NCI-H345 (cell line): ENCODE results near the gene KBTBD4.
"Not testable (repeated sequence)": the region's sequence is repeated elsewhere in the genome, so short reads cannot be mapped to it uniquely, and the experiment has no call there.

Experiments
- DNase-seq: peaks from one replicate; lab custom pipeline; 2025; lab: John Stamatoyannopoulos, UW

Gene KBTBD4

DNA sequence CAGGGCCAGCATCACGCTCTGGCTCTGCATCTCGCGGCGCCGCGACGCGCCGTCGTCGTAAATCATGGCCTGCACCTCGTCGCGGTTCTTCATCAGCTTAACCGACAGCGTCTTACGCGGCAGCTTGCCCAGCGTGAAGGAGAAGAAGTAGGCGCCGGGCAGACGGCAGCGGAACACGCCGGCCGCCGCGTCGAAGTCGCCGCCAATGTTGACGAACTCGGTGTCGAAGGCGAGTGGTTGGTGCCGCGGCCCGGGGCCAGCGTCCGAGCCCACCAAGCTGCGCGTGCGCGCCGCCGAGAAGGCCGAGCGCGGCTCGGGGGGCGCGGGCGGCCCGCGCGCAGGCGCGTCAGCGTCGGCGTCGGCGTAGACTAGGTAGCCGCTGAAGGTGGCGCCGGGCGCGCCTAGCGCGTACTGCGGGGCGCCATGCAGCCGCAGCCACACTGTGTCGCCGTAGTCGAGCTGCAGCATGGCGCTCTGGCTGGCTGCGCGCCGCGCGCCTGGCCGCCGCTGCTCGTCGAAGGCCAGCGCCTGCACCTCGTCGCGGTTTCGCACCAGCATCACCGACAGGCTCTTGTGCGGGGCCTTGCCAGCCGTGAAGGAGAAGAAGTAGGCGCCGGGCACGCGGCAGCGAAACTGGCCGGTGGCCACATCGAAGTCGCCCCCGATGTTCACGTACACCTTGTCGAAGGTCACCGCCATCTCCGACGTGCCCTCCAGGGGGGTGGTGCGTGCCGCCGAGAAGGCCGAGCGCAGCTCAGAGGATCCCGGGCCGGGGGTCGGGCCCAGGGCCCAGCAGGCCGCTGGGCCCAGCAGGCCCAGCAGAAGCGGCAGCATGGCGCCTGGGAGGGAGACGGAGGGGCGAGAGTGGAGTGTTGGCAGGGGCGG lies 11.4 kb upstream of the KBTBD4 start:
- no peak for DNase-seq

DNA sequence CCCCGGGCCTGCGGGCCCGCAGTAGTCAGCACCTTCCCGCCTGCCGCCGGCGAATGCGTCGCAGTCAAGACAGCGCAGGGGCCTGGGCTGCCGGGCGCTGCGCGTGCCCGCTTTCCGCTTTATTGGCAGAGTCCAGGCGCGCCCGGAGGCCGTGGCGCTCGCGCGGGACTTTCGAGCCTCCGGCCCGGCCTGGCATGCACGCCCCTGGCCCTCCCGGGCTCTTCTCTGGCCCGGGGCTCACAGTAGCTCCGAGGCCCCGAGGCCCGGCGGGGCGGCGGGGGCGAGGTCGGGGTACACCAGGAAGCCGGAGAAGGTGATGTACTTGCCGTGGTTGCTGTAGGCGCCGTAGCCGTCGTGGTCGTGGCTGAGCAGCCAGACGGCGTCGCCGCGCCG lies 10.8 kb upstream of the KBTBD4 start:
- no peak for DNase-seq

- no peak for DNase-seq
Measured at GRCh38 chr11:47589118-47589517, 10.3 kb upstream of the KBTBD4 start.

DNA sequence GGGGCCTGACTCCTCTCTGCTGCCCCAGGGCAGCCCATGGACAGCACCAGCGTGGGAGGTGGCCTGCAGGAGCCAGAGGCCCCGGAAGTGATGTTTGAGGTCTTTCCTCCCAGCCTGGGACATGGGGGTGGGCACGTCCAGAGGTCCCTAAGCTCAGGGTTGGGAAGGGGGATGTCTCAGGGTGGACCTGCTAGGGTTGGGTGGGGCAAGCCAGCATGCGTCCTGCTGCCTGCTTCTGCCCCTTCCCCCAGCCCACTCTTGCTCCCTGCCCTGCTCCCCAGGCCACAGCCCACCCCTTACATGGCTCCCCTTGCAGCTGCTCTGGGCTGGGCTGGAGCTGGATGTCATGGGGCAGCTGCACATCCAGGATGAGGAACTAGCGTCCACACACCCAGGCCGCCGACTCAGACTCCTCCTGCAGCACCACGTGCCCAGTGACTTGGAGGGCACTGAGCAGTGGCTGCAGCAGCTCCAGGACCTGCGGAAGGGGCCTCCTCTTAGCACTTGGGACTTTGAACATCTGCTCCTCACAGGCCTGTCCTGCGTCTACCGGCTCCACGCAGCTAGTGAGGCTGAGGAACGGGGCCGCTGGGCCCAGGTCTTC lies 9.1 kb upstream of the KBTBD4 start:
- DNase-seq = no peak

- DNase-seq = no peak
Measured at GRCh38 chr11:47587039-47587716, 8.4 kb upstream of the KBTBD4 start.

- no peak for DNase-seq
Measured at GRCh38 chr11:47586098-47586855, 7.5 kb upstream of the KBTBD4 start, which contains the start of gene FAM180B. FAM180B (plus strand) TSS chr11:47586678; CDS start chr11:47586769, 91 bp downstream.

DNA sequence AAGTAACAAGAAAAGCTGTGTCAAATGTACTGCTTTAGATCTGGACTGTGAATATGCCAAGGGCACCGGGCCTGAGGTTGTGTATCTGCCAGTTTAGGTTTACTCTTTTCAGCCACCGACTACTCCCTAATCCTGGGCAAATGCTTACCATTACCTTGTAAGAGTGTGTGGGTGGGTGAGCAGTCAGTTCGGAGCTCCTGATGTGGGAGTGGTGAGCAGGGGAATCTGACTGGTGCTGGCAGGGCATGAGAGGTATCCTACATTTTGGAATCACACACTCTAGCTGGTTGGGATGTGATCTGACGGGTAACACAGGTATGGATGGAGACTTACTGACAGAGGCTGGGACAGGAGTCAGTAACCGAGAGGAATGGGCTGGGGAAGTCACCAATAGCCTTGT lies 5.1 kb upstream of the KBTBD4 start:
- no peak for DNase-seq

DNA sequence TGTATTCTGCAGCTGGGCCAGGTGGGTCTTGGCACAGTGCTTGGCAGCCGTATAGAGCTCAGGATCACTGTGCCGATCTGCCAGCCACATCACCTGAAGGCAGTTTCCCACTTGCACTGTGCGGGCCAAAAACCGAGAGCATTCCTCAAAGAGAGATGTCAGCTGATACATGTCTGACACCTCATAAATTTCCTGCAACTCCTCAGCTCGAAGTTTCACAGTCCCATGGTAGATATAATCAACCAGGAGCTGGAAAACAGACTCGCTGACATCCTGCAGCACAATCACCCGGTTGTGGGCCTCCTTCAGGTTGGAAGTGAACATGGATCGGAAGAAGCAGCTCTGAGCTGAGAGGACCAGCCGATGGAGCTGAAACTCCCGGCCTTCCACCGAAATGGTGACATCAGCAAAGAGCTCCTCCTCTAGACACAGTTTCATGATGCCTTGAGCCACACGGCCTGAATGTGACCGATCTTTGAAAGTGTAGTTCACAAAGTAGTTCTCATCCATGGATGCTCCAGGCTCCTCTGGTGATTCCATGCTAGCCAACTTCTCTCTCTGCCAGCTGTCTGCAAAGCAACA lies 1.2 kb downstream of the KBTBD4 start:
- DNase-seq = no peak

DNA sequence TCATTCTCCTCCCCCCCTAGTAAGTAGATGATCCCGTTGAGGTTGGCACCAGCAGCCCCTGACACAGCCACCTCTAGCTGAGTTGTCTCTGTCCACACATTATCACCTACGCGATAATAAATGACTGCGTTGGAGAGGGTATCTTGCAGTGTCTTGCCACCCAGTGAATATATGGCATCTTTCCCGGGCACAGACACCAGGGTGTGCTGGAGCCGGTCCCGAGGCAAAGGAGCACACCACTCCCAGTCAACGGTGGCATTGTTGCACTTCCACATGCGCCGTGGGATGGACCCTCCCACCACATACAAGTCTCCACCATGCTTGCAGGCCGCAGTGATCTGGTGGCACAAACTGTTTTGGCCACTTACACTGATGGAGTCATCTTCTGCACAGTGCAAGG lies 5.4 kb downstream of the KBTBD4 start:
- DNase-seq = no peak

DNA sequence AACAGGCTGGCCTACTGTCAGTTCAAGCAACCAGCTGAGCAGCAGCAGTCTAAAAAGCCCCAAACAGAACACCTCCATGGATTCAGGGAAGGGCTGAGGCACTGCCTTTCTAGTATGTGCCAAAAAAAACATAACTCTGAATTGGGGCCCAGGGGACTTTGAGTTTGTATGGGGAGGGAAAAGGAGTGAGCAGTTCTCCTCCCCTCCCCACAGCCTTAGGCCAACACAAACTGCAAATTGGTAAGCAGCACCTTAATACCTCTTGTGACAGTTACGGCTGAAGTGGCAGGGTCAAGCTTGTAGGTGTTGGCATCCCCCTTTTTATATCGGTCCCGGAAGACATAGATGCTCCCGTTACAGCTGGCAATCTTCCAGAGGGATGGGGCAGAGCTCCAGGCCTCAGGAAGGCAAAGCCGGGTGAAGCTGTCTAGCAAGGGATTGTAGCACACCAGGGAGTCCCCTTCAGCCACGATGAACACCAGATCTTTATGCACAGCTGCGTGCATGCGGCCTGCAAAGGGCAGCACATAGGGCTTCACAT lies 6.0 kb downstream of the KBTBD4 start:
- DNase-seq = peak; percentile 27

DNA sequence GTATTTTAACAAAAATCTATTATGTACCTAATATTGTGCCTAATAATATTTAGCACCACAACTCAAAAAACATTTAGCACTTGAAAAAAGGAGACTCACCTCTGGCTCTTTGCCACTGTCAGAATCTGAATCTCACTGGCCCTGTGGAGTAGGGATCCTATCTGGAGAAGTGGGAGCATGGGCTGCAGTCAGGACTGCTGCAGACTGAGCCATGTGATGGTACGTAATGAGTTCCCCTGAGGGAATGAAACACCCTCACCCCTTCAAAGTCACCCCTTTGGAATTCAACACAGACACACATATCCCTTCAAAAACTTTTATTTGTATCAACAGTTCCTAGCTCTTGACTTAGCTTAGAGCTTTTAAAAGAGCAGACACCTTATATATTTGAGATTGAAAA lies 6.9 kb downstream of the KBTBD4 start:
- DNase-seq = no peak

- DNase-seq = no peak
Measured at GRCh38 chr11:47571357-47571729, 7.4 kb downstream of the KBTBD4 start.

DNA sequence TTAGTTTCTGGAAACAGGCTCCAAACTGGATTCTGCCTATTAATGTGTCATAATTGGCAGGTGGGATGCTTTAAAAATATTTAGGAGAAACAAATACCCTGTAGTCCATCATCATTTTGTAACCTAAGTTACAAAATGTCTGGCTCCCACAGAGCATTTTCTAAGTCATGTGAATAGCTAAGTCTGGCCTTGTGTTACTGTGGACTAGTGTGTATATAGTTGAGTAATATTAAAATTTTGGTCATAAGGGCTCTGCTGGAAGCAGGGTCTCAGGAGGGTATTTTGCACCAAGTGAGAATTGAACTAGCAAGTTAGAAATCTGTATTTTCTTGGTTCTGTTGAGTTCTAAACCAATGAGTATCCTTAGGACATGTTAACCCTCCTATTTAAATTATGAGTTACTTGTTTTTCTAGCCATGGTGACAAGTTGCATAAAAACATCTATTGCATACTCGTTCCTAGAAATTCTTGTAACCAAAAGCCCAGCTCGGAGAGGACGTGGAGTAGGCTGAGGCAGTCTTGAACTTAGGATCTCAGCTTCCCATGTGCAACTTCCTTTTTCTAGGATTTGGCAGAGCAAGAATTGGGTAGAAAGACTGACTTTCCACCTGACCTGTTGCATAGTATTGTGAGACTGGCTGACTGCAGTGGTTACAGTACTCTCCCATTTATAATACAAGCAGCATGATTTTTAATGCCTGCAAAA lies 8.0 kb downstream of the KBTBD4 start:
- DNase-seq = no peak

DNA sequence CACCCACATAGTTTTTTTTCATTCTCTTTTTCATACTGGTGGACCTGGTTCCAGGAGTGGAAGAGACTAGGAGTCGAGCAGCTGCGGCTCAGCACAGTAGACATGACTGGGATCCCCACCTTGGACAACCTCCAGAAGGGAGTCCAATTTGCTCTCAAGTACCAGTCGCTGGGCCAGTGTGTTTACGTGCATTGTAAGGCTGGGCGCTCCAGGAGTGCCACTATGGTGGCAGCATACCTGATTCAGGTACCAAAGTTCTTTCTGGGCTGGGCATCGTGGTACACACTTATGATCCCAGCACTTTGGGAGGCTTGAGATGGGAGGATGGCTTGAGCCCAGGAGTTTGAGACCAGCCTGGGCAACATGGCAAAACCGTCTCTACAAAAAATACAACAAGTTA lies 9.1 kb downstream of the KBTBD4 start:
- DNase-seq = no peak

DNA sequence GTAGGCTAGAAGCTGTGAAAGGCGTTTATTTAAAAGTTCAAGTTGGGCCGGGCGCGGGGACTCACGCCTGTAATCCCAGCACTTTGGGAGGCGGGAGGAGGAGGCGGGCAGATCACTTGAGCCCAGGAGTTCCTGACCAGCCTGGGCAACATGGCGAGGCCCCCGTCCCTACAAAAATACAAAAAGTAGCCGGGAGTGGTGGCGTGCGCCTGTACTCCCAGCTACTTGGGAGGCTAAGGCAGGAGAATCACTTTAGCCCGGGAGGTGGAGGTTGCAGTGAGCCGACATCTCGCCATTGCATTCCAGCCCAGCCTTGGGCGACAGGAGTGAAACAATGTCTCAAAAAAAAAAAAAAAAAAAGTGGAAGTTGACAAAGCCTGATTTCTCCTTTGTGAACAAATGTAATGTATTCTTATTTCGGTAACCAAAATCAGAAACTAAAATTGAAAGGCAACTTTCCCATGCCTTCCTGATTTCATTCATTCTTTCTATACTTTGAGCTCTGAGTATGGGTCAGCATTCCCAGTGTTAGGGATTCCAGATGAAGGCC lies 12.5 kb downstream of the KBTBD4 start:
- no peak for DNase-seq

DNA sequence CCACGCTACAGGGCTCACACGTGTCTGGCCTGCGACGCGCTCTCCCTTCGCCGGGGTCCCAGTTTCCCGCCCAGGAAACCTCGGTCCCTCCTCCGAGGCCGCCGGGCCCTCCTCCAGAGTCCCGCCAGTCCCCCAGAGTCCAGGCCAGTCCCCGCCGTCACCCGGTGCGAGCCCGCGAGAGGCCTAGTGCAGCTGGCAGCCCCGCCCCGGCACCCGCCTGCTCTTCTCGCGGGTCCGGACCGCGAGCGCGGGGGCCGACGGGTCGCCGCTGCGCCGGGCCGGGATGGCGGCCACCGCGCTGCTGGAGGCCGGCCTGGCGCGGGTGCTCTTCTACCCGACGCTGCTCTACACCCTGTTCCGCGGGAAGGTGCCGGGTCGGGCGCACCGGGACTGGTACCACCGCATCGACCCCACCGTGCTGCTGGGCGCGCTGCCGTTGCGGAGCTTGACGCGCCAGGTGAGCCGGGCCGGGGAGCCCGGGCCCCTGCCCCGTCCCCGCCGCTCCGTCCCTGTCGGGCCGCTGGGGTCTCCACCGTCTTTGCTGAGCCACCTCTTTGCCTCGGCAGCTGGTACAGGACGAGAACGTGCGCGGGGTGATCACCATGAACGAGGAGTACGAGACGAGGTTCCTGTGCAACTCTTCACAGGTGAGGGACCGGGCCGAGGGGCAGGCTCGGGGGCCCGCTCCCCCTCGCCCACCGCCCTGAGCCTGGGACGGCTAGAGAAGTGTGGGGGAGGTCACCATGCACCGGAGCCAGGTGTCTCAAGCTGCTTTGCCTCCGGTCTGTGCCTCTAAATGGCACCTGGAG lies 13.2 kb downstream of the KBTBD4 start, which contains the start of gene PTPMT1:
PTPMT1 (plus strand) TSS at position 260 of the 809 bp plus-strand sequence; CDS start at position 284, 24 bp downstream.
- DNase-seq = peak; percentile 44

- no peak for DNase-seq
Measured at GRCh38 chr11:47564933-47565339, 13.8 kb downstream of the KBTBD4 start.

GRCh38 chr11:47564366-47564765 lies 14.4 kb downstream of the KBTBD4 start:
- DNase-seq = not testable (repeated sequence)

GRCh38 chr11:47562393-47562792 lies 16.4 kb downstream of the KBTBD4 start:
- not testable (repeated sequence) for DNase-seq

DNA sequence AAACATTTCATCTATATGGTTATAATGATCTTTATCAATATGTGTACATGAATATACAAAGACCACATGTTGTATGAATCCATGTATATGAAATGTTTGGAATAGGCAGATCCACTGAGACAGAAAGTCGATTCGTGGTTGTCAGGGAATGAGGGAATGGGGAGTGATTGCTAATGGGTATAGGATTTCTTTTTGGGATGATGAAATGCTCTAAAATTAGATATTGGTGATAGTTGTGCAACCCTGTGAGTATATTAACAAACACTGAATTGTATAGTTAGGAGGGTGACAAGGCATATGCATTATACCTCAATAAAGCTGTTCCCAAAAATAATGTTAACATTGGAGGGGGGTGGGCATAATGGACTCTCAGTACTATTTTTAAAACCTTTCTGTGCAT lies 18.3 kb downstream of the KBTBD4 start:
- no peak for DNase-seq
